HG02938 (cell line): ENCODE data around the gene EXOC3L1.

Experiments
- ATAC-seq: cut with Tn5 transposase; IDR thresholded peaks from one replicate; pipeline ENCODE4 v1.9.1; 2021; ENCODE audit warnings: mild to moderate bottlenecking, moderate library complexity; ENCODE audit not compliant: unreplicated experiment

Gene EXOC3L1

DNA sequence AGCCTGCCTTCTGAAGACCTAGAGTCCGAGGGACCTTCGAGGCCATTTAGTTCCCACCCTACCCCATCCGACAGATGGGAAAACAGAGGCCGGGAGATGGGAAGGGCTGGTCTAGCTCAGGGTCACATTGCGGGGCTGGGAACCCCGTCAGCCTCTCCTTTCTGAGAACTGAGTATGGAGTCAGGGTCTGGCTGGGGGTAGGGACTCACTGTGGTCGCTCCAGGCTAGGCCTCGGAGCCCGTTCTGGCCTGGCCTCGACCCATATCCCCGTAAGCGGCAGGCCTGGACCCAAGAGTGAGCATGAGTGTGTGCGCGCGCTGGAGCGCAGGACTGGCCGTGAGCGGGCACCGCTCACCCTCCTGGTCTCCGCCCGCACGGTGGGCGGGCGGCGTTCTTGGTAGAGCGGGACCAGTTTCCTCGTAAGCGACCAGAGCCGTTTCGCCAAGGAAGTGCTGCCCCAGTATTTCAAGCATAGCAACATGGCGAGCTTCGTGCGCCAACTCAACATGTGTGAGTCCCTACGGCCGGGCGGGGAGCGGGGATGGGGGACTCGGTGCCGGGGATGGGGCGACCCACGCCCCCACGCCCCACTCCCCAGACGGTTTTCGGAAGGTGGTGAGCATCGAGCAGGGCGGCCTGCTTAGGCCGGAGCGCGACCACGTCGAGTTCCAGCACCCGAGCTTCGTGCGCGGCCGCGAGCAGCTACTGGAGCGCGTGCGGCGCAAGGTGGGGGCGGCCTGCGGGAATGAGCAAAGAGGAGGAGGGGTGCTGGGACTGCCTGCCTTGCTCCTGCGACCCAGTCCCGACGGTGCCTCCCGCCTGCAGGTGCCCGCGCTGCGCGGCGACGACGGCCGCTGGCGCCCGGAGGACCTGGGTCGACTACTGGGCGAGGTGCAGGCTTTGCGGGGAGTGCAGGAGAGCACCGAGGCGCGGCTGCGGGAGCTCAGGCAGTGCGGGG, 24.5 kb downstream of the EXOC3L1 start:
- ATAC-seq = no peak

GRCh38 chr16:67164599-67165061, 25.3 kb downstream of the EXOC3L1 start, which contains the start of gene HSF4:
TSS of gene HSF4 (plus strand) at chr16:67164745. CDS start at chr16:67164812, 67 bp downstream.
- ATAC-seq = no peak

GRCh38 chr16:67163999-67164558, 25.9 kb downstream of the EXOC3L1 start:
- no peak for ATAC-seq

GRCh38 chr16:67163164-67163998, 26.6 kb downstream of the EXOC3L1 start:
- no peak for ATAC-seq

DNA sequence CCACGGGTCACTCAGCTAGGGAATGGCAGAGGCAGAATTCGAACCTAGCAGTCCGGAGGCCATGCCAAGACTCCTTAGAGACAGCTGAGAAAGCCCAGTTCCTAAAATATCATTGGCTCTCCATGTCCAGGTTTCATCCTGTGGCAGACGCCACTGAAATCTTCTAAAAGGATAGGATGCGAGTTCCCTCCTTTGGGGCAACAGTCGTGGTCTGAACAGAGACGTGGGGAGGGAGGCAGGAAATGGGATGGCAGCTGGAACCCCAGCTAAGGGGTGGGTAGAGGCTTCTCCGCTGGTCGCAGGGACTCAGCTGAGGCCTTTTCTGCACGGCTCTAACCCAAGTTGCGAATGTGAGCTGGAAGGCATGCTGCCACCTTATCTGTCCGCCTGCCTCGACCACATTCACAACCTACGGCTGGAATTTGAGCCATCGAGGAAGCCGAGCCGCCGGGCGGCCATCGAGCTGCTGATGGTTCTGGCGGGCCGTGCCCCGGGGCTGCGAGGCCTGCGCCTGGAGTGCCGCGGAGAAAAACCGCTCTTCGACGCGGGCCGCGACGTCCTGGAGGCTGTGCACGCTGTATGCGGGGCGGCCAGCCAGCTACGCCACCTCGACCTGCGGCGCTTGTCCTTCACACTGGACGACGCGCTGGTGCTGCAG, 27.3 kb downstream of the EXOC3L1 start:
- no peak for ATAC-seq

DNA sequence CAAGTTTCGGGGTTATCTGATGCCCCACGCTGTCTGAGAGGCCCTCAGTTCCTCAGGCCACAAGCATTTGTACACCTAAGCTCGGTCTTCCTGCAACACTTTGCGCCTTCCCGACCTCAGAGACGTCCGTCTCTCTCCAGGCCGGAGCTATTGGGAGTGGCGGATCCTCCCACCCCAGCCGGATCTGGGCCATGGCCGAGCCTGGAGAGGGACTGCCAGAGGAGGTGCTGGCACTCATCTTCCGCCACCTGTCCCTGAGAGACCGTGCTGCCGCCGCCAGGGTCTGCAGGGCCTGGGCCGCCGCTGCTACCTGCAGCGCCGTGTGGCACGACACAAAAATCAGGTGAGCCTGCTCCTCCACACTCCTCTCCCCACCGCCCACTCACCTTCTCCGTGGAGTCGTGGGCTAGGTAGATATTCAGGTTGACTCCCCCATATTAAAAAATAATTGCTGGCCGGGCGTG, 28.3 kb downstream of the EXOC3L1 start:
- ATAC-seq = no peak

GRCh38 chr16:67158637-67159600, 31.0 kb downstream of the EXOC3L1 start:
- ATAC-seq = peak; percentile 31

DNA sequence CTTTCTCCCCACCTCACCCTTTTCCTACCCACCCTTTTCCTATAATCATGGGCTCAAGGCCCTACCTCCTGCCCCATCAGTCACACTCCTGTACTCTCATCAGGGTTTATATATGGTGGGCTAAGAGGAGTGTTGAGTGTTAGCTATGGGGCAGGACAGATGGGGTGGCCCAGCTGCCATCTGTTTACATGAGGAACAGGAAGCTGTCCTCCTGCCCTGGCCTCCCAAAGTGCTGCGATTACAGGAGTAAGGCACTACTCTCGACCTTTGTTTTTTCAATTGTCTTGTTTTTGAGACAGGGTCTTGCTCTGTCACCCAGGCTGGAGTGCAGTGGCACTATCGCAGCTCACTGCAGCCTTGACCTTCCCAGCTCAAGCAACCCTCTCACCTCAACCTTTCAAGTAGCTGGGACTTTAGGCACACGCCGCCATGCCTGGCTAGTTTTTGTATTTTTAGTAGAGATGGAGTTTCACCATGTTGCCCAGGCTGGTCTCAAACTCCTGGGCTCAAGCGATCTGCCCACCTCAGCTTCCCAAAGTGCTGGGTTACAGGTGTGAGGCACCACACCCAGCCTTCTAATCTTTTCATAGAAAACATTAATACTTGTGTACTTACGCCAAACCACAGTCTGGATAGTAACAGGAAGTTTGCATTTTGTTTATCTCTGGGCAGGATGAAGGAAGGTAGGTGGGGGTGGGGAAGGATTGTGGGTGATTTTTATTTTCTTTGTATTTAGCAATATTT, 31.9 kb downstream of the EXOC3L1 start:
- ATAC-seq = no peak

- ATAC-seq = no peak
These were observed 32.7 kb downstream of the EXOC3L1 start for GRCh38 chr16:67157106-67157748.

- no peak for ATAC-seq
These were observed 33.6 kb downstream of the EXOC3L1 start for GRCh38 chr16:67156143-67156844.

DNA sequence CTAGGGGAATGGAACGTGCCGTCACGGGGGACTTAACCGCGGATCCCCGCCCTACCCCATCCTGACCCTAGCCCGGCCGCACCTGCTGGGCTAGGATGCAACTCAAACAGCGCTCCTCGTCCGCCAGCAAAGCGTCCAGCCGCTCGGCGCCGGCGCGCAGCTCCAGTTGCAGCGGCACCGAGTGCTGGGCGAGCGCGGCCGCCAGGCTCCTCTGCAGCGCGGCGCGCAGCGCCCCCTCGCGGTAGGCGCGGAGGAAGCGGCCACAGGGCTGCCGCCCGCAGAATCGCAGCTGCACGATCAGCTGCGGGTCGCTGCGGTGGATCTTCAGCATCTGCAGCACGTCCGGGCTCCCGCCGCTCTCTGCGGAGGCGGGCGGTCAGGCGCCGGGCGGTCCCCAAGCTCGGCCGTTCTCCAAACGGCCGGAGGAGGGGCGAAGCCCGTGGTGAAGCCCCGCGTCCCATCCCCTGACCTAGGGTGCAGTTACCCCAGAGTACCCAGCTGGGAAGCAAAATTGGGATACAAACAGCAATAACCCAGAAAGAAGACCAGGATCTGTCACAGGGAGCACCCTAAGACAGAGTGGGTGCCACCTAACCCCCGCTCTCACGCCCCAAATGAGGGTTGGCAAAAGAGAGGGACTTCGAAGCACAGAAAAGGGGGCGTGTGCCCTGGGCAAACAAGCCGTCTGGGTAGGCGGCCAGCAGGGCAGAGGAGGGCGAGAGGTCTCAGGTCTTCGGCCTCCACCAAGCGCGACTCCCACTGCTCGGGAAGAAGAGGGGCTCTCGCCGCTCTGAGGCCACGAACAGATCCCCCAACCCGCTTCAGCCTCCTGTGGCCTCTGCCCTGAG, 34.4 kb downstream of the EXOC3L1 start:
- no peak for ATAC-seq

GRCh38 chr16:67154578-67155294, 35.2 kb downstream of the EXOC3L1 start:
- no peak for ATAC-seq

DNA sequence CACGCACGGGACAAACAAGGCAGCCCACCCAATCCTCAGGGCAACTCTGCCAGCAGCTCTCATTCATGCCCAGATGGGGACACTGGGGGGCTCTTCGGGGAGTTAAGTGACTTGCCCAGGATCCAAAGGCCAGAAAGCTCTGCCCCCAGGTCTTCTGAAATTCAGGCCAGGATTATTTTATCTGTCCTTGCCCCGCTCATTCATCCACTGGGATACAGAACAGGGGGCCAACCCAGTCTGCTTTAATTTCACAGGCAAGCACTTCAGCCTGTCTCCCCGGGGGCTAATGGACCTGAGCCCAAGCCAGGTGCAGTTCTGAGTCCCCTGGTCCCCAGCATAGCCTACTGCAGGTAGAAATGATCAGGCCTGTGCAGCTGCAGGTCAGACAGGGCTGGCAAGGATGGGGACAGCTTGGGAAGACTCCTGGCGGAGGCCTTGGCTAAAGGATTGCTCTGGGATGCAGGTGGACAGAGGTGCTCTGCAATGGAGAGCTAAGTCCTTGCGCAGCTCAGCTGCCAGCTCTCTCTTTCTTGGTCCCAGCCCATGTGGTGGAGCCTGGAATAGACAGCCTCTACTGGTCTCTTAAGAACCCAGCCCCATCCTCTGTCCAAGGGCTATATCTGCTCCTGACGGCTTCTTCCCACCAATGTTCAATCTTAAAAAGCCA, 38.4 kb downstream of the EXOC3L1 start:
- ATAC-seq = no peak

DNA sequence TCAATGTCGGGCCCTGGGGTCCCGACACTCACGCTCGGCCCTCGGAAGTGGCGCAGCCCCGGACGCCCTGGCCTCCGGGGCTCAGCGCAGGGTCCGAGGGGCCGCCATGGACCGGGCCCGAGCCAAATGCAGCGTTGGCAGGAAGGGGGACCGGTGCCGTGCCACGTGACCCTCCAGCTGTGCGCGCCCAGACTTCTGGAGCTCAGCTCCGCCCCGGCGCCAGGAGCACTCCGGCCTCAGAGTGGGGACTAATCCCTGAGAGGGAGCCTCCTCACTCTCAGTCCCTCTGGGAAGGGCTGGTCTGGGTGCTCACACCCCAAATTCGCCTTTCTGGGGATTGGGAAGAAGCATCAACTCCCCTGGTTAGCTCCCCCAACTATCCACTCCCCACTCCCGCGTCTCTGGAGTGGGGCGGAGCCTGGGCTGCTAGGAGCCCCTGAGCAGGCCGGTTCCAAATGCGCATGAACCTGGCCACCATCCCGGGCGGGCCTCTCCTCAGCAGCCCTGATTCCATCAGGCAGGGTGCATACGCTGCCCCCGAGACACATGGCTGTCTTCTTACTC, 39.0 kb downstream of the EXOC3L1 start, which contains the start of gene B3GNT9:
TSS of gene B3GNT9 (minus strand) at position 166 of the 564 bp plus-strand sequence. CDS start 513 bp downstream, outside the sequence.
- ATAC-seq = no peak
